NCI-H774 (cell line): ENCODE measurements around the gene RBM20.
"Not testable (repeated sequence)": the region's sequence is repeated elsewhere in the genome, so short reads cannot be mapped to it uniquely, and the experiment has no call there.

Experiments used
- DNase-seq: peaks from one replicate; lab custom pipeline; 2025; lab: John Stamatoyannopoulos, UW

The RBM20 gene

GRCh38 chr10:110643653-110644597 lies at the start of gene RBM20:
TSS of gene RBM20 (plus strand) at chr10:110644336. CDS start at chr10:110644455, 119 bp downstream.
- DNase-seq: no peak

DNA sequence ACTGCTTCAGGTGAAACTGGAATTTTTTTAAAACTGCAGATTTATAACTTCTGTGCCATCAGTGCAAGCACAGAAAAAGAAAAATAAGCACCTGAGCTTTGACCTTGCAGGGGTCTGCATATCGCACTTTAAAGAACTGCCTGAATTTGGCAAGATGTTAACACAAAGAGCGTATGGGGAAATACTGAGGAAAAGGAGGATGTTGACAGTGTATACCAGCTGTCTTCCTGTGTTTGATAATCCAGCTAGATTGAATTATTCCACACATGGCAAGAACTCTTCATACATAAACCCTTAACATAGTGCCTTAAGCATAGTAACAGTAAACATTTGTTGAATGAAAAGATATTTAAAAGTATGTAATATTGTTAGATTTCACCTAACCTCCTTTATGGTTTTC lies 46.7 kb upstream of the RBM20 start:
- DNase-seq: no peak

DNA sequence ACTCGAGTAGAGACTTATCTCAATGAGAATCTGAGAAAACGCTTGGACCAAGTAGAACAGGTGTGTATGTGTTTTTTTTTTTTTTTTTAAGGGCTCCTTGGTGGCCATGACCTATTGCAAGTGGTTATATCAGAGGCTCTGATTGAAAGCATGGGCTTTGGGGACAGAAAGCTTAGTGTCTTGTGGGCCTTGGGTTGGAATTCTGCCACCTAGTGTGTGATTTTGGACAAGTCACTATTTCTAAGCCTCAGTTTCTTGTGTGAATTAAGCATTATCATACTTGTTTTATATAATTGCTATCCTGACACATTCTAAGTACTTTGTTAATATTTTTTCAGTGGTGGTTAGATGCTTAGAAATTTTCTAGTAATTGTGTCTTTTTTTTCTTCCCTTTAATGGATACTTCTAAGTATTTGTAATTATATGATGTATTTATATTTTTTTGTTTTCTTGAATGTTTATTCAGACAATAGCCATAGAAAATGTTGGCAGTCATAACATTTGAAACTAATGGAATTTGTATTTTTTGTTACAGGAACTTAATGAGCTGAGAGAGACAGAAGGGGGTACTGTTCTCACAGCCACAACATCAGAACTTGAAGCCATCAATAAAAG lies 43.5 kb upstream of the RBM20 start:
- no peak for DNase-seq

- DNase-seq: no peak
Measured at GRCh38 chr10:110601581-110601980, 42.6 kb upstream of the RBM20 start.

GRCh38 chr10:110608087-110608486 lies 36.0 kb upstream of the RBM20 start:
- no peak for DNase-seq

GRCh38 chr10:110609605-110610004 lies 34.5 kb upstream of the RBM20 start:
- DNase-seq: no peak

GRCh38 chr10:110610308-110610774 lies 33.8 kb upstream of the RBM20 start:
- DNase-seq: no peak

- not testable (repeated sequence) for DNase-seq
Measured at GRCh38 chr10:110610781-110611180, 33.4 kb upstream of the RBM20 start.

DNA sequence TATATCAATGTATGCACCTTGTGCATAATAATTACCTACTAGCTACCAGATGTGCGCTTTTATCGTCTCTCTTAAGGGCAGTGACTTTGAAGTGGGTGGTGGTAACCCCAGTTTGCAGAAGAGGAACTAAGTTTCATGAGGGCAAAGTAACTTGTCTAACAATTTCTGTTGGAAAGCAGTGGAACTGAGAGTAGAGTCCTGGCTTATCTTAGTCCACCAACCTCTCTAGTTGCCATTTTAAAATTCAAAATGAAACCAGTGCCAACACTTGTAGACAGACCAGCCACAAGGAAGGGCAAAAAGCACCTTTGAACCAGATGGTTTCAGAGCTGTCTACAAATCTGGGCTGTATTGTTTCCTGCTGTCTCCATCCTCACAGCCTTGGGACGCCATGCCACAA lies 32.0 kb upstream of the RBM20 start:
- no peak for DNase-seq

- DNase-seq: no peak
Measured at GRCh38 chr10:110612629-110613028, 31.5 kb upstream of the RBM20 start.

- DNase-seq: no peak
Measured at GRCh38 chr10:110613341-110613995, 30.7 kb upstream of the RBM20 start.

- DNase-seq: no peak
Measured at GRCh38 chr10:110613996-110614495, 30.1 kb upstream of the RBM20 start.

DNA sequence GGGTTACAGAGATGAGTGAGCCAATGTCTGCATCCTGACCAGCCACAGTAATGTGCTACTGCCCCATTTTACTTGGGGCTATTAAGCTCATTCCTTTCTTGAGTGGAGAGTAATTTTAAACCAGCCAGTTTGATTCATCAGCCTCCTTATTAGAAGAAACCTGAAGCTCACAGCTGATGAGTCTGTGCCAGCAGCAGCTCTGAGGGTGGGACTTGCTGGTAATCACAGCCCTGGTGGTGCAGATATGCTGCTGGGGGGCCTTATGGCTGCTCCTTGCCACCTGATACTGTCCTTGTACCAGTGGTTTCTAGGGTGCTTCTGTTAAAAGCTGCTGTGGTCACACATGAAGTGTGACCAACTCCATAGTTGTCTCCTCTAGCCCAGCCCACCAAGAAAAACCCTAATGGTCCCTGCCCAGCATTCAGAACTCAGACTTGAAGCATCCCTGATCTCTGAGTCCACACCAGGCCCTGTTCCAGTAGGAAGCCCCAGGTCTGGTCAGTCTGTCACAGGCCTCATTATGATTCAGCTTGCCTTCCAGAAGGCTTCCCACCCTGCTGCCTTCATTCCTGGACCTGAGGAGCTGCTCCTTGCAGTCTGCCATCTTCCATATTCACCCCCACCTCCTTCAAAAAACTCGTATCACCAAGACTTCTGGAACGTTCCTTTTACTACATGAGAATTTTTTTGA lies 28.9 kb upstream of the RBM20 start:
- no peak for DNase-seq

DNA sequence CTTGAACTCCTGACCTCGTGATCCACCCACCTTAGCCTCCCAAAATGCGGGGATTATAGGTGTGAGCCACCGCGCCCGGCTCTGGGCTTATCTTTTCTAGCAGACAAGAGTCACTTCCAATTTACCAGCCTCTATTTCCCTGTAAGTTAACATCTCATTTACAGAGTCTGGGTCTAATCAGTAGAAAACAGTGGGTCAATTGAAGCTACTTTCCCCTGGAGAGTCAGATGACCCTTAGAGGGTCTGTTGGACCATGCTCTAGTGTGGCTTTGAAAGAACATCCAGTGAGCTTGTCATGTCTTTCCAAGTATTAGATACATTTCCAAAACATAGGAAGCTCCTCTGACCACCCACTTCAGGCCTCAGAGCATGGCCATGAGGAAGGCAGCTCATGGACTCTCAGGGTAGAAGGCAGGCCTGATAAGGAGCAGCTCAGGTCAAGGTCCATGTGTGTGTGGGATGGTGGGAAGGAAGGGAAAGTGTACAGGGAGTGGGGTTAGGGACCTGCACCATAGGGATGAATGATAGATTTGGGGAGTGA lies 27.6 kb upstream of the RBM20 start:
- no peak for DNase-seq

DNA sequence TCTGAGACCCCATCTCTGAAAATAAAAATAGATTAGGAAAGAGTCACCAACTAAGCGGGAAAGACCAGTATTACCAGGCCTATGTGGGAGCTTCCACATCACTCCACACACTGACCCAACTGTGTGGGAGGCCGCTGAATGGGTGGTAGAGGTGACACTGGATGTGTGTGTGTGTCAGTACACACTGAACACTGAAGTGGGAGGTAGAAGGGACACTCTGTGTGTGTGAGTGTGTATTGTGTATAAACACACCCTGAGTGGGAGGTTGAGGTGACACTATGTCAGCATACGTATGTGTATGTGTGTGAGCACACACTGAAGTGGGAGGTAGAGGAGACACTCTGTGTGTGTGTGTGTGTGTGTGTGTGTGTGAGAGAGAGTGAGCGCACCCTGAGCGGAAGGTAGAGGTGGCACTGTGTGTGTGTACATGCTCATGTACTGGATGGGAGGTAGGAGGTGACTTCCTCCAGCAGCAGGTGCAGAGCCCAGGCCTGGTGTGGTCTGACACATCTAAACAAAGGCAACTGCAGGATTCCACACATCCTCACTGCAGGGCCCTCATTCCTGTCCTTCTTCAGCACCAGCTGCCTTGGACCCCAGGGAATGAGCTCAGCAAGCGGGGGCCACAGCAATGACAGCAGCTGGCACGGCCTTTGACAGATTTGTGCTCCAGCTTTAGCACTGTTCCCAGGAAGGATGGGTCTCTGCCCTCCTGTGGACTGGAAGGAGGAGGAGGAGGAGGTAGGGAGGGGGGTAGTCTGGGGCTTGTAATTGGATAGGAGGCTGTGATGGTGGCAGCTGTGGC lies 26.5 kb upstream of the RBM20 start:
- no peak for DNase-seq

GRCh38 chr10:110618230-110618610 lies 25.9 kb upstream of the RBM20 start:
- DNase-seq: no peak

DNA sequence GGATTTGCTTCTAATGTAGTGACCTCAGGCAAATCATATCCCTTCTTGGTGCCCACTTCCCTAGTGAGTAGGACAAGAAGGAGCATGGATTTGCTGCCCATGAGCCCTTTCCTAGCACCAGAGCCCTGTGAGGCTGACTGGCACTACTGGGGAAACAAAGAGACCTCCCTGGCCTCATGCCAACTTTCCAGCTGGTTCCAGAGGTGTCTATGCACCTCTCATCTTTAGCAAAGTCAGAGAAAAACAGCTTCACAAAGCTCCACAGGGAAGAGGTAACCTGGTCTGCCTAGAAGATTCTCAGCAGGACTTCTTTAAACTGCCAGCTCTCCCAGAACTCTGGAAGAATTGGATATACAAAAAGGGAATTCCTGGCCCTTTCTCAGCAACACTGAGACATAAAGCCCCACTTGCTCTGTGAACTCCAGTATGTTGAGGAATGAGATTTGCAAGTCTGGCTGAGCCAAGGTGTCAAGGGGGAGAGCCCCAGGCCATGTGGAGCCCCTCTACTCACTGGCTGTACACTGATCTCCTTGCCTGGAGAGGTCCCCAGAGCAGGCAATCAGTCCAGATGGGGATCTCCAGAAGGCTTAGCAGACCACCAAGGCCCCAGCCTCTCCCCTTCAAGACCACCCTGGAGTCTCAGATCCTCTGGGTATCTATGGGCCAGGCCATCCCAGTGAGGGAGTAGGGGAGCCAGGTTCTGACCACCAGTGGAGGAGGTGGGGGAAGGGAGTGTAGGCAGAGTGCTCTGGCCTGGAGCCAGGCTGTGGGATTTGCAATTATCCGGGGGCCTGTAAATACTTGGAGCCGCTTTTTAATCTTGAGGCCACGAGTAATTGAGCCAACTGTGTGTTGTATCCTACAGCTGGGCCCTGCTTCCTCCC lies 24.4 kb upstream of the RBM20 start:
- DNase-seq: no peak

DNA sequence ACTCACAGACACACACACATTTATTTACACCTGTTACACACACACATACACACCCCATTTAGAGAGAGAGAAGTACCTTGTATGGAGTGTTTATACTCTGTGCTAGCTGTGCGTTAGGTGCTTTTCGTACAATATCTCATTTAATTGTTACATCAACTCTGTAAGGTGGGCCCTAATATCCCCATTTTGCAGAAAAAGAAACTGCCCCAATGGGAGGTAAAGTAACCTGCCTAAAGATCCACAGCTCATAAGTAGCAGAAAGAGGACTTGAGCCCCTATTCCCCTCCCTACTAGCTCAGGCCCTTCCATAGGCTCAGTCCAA lies 23.8 kb upstream of the RBM20 start:
- no peak for DNase-seq

DNA sequence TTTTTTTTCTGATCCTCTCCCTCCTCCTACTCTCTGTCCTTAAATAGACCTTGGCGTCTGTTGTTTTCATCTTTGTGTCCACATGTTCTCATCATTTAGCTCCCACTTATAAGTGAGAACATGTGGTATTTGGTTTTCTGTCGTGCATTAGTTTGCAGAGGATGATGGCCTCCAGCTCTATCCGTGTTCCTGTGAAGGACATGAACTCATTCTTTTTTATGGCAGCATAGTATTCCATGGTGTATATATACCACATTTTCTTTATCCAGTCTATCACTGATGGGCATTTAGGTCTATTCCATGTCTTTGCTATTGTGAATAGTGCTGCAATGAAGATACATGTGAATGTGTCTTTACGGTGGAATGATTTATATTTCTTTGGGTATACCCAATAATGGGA lies 20.8 kb upstream of the RBM20 start:
- DNase-seq: not testable (repeated sequence)

DNA sequence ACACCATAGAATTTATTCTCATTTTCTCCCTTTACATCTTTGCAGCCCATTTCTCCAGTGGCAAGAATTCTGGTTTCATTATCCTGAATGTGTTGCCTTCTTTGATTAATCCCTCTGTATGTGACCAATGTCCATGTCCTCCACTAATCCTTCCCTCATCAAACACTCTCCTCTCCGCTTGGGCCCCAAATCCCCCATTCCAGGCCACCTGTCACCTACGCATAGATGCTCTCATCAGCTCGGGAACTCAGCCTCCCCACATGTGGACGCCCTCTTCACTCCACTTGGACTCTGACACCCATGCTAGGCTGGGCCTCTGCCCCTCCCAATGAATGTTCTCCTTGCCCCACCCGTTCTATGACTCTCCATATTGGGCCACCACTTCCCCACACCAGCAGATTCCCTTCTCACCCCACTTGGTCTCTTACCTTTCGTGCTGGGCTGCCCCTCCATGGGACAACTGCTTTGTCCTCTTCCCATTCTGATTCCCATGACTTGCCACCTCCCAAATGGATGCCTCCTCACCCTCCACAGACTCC lies 18.7 kb upstream of the RBM20 start:
- DNase-seq: no peak
